Measurements from ENCODE around the gene ZYG11B.

ZYG11B gene

DNA sequence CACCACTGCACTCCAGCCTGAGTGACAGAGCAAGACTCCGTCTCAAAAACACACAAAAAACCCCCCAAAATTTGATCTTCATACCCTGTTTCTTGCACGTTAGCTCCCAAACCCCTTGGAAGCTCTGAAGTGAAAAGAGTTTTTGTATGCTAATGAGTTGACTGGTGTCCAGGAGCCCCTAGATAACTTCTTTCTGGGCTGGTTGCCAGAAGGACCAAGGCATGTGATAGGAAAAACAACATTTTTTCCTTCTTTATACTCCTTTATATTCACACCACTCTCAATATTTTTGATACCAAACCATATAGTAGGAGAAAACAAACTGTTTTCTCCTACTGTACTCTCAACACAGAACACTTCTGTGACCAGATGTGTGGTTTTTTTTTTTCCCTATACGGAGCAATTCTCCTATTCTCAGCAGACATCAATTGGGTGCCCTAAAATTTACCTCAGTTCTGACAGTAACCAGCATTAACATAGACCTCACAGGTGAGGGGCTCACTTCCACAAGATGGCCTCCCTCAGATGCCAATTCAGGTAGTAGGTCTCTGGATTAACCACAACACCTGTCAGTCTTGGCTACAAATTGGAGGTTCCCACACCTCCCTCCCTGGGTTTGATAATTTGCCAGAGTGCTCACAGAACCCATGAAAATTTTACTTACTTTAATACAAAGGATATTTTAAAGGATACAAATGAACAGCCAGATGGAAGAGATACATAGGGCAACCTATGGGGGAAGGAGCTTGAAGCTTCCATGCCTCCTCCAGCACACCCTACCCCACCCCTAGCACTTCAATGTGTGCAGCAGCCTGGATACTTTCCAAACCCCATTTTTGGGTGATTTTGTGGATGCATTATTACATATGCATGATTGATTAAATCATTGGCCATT, 25.6 kb downstream of the ZYG11B start:
- TF ChIP-seq, protein P1, sequence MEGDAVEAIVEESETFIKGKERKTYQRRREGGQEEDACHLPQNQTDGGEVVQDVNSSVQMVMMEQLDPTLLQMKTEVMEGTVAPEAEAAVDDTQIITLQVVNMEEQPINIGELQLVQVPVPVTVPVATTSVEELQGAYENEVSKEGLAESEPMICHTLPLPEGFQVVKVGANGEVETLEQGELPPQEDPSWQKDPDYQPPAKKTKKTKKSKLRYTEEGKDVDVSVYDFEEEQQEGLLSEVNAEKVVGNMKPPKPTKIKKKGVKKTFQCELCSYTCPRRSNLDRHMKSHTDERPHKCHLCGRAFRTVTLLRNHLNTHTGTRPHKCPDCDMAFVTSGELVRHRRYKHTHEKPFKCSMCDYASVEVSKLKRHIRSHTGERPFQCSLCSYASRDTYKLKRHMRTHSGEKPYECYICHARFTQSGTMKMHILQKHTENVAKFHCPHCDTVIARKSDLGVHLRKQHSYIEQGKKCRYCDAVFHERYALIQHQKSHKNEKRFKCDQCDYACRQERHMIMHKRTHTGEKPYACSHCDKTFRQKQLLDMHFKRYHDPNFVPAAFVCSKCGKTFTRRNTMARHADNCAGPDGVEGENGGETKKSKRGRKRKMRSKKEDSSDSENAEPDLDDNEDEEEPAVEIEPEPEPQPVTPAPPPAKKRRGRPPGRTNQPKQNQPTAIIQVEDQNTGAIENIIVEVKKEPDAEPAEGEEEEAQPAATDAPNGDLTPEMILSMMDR (IDR thresholded peaks at IDR 0.05; ENCODE audit: extremely low read depth, missing control alignments): no peak
- no peak for DNase-seq (ENCODE audit: low spot score)

DNA sequence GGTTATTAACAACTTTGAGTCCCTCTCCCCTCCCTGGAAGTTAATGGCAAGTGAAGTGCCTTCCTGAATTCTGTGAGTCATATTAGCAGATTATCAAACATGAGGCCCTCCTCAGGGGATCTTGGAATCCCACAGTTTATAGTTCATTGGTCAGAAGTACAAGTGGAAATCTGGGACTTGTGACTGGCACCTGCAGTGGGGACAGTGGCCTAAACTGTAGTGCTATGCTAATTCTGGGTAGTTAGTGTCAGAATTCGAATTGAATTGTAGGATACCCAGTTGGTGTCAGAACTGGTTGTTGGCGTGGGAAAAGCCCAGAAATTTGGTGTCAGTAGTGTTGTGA, 26.2 kb downstream of the ZYG11B start:
- TF ChIP-seq, protein P1 (IDR thresholded peaks at IDR 0.05; ENCODE audit: extremely low read depth, missing control alignments): no peak
- no peak for DNase-seq (ENCODE audit: low spot score)

DNA sequence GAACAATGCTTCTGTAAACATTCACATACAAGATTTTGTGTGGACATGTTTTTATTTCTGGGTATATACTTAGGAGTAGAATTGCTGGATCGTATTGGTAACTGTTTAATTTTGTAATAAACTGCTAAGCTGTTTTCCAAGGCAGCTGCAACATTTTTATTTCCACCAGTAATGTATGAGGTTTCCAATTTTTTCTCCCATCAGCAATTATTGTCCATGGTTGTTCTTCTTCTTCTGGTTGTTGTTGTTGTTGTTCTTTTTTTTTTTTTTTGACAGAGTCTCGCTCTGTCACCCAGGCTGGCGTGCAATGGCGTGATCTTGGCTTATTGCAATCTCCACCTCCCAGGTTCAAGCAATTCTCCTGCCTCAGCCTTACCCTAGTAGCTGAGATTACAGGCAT, 26.9 kb downstream of the ZYG11B start:
- no peak for DNase-seq (ENCODE audit: low spot score)
- TF ChIP-seq, protein P1 (IDR thresholded peaks at IDR 0.05; ENCODE audit: extremely low read depth, missing control alignments): no peak

DNA sequence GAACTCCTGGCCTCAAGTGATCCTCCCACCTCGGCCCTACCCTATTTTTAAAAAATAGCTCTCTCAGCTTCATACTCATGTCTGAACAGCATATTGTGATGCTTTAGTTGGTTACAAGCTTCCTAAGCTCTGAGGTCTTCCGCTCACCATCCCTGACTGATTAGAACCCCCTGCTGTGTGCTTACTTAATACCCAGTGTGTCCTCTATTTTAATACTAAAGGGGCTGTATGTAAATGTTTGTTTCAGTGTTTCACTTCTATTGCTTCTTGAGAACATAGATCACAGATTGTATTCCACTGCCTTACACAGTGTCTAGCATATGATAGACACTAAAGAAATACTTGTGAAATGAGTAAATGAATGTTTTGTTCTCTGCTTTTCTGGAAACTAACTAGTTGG, 29.8 kb downstream of the ZYG11B start:
- DNase-seq (ENCODE audit: low spot score): no peak
- TF ChIP-seq, protein P1 (IDR thresholded peaks at IDR 0.05; ENCODE audit: extremely low read depth, missing control alignments): no peak

DNA sequence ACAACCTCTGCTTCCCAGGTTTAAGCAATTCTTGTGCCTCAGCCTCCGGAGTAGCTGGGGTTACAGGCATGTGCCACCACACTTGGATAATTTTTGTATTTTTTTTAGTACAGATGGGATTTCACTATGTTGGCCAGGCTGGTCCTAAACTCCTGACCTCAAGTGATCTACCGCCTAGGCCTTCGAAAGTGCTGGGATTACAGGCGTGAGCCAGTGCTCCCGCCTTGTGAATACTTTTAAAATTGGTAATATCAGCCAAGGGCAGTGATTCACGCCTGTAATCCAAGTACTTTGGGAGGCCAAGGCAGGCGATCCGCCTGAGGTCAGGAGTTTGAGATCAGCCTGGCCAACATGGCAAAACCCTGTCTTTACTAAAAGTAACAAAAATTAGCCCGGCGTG, 33.7 kb downstream of the ZYG11B start:
- TF ChIP-seq, protein P1 (IDR thresholded peaks at IDR 0.05; ENCODE audit: extremely low read depth, missing control alignments): no peak
- DNase-seq (ENCODE audit: low spot score): no peak

DNA sequence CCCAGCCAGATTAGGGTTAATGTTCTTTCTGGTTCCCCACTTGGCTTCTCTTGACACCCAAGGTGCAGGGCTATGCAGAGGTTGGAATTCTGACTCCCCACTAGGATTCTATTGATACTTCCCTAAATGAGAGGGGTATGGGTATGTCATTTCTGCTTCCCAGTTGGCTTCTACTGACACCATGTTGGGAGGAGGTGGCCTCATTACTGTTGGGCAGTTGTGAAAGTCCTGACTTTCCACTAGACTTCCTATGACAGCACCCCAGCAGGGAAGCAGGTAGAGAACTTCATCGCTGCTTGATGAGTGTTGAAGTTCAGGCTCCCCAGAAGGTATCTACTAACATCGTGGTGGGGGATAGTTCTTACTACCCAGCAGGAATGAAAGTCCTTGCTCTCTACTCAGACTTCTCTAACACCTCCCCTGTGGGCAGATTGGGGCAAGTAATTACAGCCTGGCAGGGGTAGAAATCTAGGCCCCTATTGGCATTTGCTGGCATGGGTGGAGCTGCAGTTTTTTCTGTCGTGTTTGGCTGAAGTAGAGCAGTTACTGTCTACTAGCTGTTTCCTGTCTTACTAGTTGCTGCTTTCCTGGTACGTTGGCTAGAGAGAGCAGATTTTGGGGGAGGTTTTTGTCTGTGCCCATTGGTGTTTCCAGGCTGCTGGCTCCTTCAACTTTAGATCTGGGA, 41.5 kb downstream of the ZYG11B start:
- DNase-seq (ENCODE audit: low spot score): no peak
- TF ChIP-seq, protein P1 (IDR thresholded peaks at IDR 0.05; ENCODE audit: extremely low read depth, missing control alignments): no peak

DNA sequence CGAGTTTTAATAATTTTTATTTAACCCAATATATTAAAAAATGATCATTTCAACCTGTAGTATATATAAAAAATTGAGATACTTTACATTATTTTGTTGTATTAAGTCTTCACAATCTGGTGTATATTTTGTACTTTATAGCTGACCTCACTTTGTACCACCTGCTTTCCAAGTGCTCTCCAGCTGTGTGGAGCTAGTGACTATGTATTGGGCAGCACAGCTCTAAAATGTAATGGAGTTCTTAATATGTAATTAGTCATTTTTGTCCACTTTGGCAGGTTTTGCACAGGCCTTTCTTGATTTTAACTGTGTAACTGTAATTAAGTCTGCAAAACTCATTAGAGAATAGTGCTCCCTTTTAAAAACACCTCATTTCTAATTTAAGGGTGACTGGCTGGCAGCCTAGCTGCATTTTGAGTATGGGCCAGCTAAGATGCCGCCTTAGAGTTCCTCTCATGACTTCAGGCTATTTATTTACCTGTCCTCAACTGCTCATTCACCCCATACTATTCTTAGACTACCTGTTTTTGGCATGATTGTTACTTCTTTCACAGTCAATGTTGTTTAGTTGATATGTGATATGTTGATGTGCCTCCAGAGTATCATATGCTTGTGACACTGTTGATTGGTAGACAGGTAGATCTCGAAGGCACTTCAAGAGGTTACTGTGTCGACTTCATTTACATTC, 43.2 kb downstream of the ZYG11B start:
- DNase-seq (ENCODE audit: low spot score): no peak
- TF ChIP-seq, protein P1 (IDR thresholded peaks at IDR 0.05; ENCODE audit: extremely low read depth, missing control alignments): no peak

Data from GM20000 (cell line).